Activated effector memory CD4-positive, alpha-beta T cell treated with Interleukin-2 at 50 U/mL for 16 hours (primary cell): Measurements from ENCODE around the gene DHPS.
"Not testable (repeated sequence)": the region's sequence is repeated elsewhere in the genome, so short reads cannot be mapped to it uniquely, and the experiment has no call there.

Experiments used
- DNase-seq: peaks from one replicate; pipeline ENCODE4 v3.0.0-alpha.2; 2020

Gene DHPS

GRCh38 chr19:12681074-12681987, at the start of gene DHPS:
Gene DHPS (minus strand): TSS chr19:12681880. CDS start chr19:12681766, 114 bp downstream.
- DNase-seq: peak; percentile 83

- no peak for DNase-seq
These were observed 49.7 kb upstream of the DHPS start for GRCh38 chr19:12731337-12731736.

GRCh38 chr19:12730064-12730463, 48.4 kb upstream of the DHPS start:
- no peak for DNase-seq

- no peak for DNase-seq
These were observed 46.2 kb upstream of the DHPS start for GRCh38 chr19:12727745-12728433.

GRCh38 chr19:12726988-12727316, 45.3 kb upstream of the DHPS start:
- no peak for DNase-seq

- not testable (repeated sequence) for DNase-seq
These were observed 43.9 kb upstream of the DHPS start for GRCh38 chr19:12725612-12726011.

- DNase-seq: peak; percentile 43
These were observed 42.2 kb upstream of the DHPS start, which contains the start of gene TNPO2 for GRCh38 chr19:12723641-12724426. Gene TNPO2 (minus strand): TSS chr19:12723932. CDS start chr19:12720977, 2,955 bp downstream.

- DNase-seq: no peak
These were observed 41.6 kb upstream of the DHPS start for GRCh38 chr19:12723381-12723640.

- peak; percentile 87 for DNase-seq
These were observed 41.1 kb upstream of the DHPS start for GRCh38 chr19:12722566-12723380.

- DNase-seq: peak; percentile 3
These were observed 40.2 kb upstream of the DHPS start for GRCh38 chr19:12721656-12722565.

- DNase-seq: peak; percentile 14
These were observed 39.4 kb upstream of the DHPS start for GRCh38 chr19:12720851-12721655.

GRCh38 chr19:12720296-12720695, 38.6 kb upstream of the DHPS start:
- DNase-seq: no peak

GRCh38 chr19:12715929-12716328, 34.2 kb upstream of the DHPS start:
- DNase-seq: no peak

GRCh38 chr19:12715102-12715501, 33.4 kb upstream of the DHPS start:
- DNase-seq: no peak

- not testable (repeated sequence) for DNase-seq
These were observed 31.6 kb upstream of the DHPS start for GRCh38 chr19:12713304-12713703.

GRCh38 chr19:12712077-12712476, 30.4 kb upstream of the DHPS start:
- not testable (repeated sequence) for DNase-seq

- no peak for DNase-seq
These were observed 29.5 kb upstream of the DHPS start for GRCh38 chr19:12711187-12711586.

GRCh38 chr19:12708641-12709040, 27.0 kb upstream of the DHPS start:
- DNase-seq: no peak

- no peak for DNase-seq
These were observed 24.6 kb upstream of the DHPS start for GRCh38 chr19:12706332-12706718.

- no peak for DNase-seq
These were observed 24.1 kb upstream of the DHPS start for GRCh38 chr19:12705654-12706331.
